Activated CD4-positive, alpha-beta T cell treated with anti-CD3 and anti-CD28 coated beads, Interleukin-2, Interleukin-4, amounts not matched to agents 100 ng/mL and 50 ng/mL, durations not matched to agents 16 hours and 8 hours (primary cell): Measurements from ENCODE around the gene POLR3H.

Source experiments
- DNase-seq: peaks from one replicate; pipeline ENCODE4 v3.0.0-alpha.2; 2020; ENCODE audit warnings: low spot score

POLR3H gene

GRCh38 chr22:41481925-41482318 lies 62.3 kb downstream of the POLR3H start:
- DNase-seq, result no peak

GRCh38 chr22:41481131-41481830 lies 63.0 kb downstream of the POLR3H start:
- no peak for DNase-seq

GRCh38 chr22:41480397-41480735 lies 63.9 kb downstream of the POLR3H start:
- no peak for DNase-seq

DNA sequence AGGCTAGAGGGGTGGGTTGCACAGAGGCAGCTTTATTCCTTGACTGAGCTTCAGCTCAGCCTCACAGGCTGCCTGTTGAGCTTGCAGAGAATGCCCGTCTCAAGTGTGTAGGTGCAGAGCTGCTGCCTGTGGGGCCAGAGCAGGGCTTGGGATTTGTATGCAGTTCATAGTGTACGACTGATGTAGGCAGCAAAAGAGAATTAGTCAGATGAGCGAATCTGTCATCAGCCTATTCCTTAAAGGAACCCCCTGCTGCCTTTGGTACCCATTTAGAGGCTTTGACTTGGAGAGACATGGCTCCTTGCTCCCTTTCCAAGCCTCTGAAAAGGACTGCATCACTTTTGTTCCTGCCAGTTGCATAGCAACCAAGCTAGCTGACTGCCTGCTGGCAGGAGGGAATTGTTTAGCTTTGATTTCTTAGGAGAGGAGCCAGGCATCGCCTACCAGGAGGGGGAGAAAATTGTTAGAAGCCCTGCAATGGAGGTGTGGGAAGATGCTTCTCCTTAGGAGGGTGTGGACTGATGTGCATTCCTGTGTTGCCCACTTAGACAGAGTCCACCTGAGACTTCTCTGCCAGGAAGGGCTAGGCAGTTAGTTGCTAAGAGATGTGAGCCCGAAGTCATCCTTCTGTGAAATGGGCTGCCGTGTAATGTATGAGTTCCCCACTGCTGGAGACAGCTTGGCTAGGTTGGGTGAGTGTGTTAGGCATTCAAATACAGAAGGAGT lies 64.4 kb downstream of the POLR3H start:
- no peak for DNase-seq

- no peak for DNase-seq
Measured at GRCh38 chr22:41478891-41479521, 65.3 kb downstream of the POLR3H start.

GRCh38 chr22:41478473-41478872 lies 65.8 kb downstream of the POLR3H start:
- no peak for DNase-seq
